H1 (cell line): ENCODE data around the gene KRTCAP2. TPM values are rescaled to one million over a fixed set of nuclear protein-coding genes. Genes with fewer than 3 reads are reported as not detected.

Source experiments
- CTCF ChIA-PET: fragments of 300-600 bp; sonication (Branson Sonifier 250); formaldehyde crosslinking; loops from one replicate; lab custom pipeline; 2021; ENCODE audit not compliant: partially characterized antibody; lab: Charles Lee
- POLR2A ChIA-PET: fragments of 300-600 bp; sonication (Branson Sonifier 250); formaldehyde crosslinking; loops from one replicate; lab custom pipeline; 2021; ENCODE audit warnings: inconsistent platforms; ENCODE audit not compliant: partially characterized antibody; lab: Charles Lee
- DNase-seq, 2 experiments: peaks; one replicate each; pipeline versions ENCODE4 v3.0.0 to v3.0.0-alpha.2; 2010 to 2022; ENCODE audit warnings: low spot score in 2 of 2, low read depth in 1 of 2, mixed read lengths in 1 of 2
- FAIRE-seq: peaks from 2 replicates; lab custom pipeline; 2011; peaks lifted over from hg19 to GRCh38; lab: Jason Lieb, UNC
- H2AFZ ChIP-seq: 2 replicates; pipeline ENCODE4 v1.8.1; 2012; ENCODE audit warnings: low read length, inconsistent platforms
- H2AK5ac ChIP-seq: 2 replicates; pipeline ENCODE4 v1.6.1; 2013; ENCODE audit warnings: low read depth, low read length
- H2BK120ac ChIP-seq: replicated peaks from 2 replicates; pipeline ENCODE3; 2013; ENCODE audit warnings: low read depth, low read length, inconsistent platforms
- H2BK12ac ChIP-seq: 2 replicates; pipeline ENCODE4 v1.6.1; 2013; ENCODE audit warnings: low read depth, low read length
- H2BK15ac ChIP-seq: 2 replicates; pipeline ENCODE4 v1.6.1; 2013; ENCODE audit warnings: low read length
- H2BK20ac ChIP-seq: 2 replicates; pipeline ENCODE4 v1.6.1; 2013; ENCODE audit warnings: low read length
- H2BK5ac ChIP-seq: 2 replicates; pipeline ENCODE4 v1.6.1; 2013; ENCODE audit warnings: low read depth, low read length
- H3K14ac ChIP-seq: 2 replicates; pipeline ENCODE4 v1.6.1; 2013; ENCODE audit warnings: inconsistent platforms; ENCODE audit not compliant: insufficient read length
- H3K18ac ChIP-seq: 2 replicates; pipeline ENCODE4 v1.6.1; 2013; ENCODE audit warnings: low read length; ENCODE audit errors: extremely low read depth
- H3K23ac ChIP-seq: 2 replicates; pipeline ENCODE4 v1.6.1; 2013; ENCODE audit warnings: inconsistent platforms; ENCODE audit not compliant: insufficient read length
- H3K23me2 ChIP-seq: 2 replicates; pipeline ENCODE4 v1.6.1; 2013; ENCODE audit warnings: low read depth, low read length
- H3K27ac ChIP-seq: 2 replicates; pipeline ENCODE4 v1.6.1; 2011; ENCODE audit warnings: low read depth, low read length, inconsistent platforms
- H3K27me3 ChIP-seq, 4 experiments: replicated peaks in 1 of 4; 1 replicate in 1 of 4; 2 replicates in 3 of 4; pipeline versions ENCODE4 v1.6.1 to v1.8.1; 2011 to 2013; ENCODE audit warnings: low read length in 3 of 4, mild to moderate bottlenecking in 3 of 4, inconsistent platforms in 2 of 4, mixed read lengths in 2 of 4, moderate library complexity in 1 of 4; ENCODE audit not compliant: control insufficient read depth in 3 of 4, insufficient read depth in 3 of 4; ENCODE audit errors: extremely low read depth in 1 of 4
- H3K36me3 ChIP-seq, 4 experiments: 2 replicates each; pipeline versions ENCODE4 v1.6.1 to v1.8.1; 2011 to 2013; ENCODE audit warnings: mild to moderate bottlenecking in 4 of 4, low read length in 3 of 4, moderate library complexity in 2 of 4, control low read depth in 1 of 4, inconsistent platforms in 1 of 4; ENCODE audit not compliant: insufficient read depth in 4 of 4, control insufficient read depth in 2 of 4
- H3K4ac ChIP-seq: replicated peaks from 2 replicates; pipeline ENCODE3; 2013; ENCODE audit warnings: low read length, low read depth, mixed read lengths, inconsistent platforms; ENCODE audit not compliant: insufficient read length
- H3K4me1 ChIP-seq, 4 experiments: replicated peaks in 1 of 4; 1 replicate in 1 of 4; 2 replicates in 3 of 4; pipeline versions ENCODE4 v1.6.1 to v1.8.1; 2011 to 2013; ENCODE audit warnings: low read length in 3 of 4, inconsistent platforms in 2 of 4, mixed read lengths in 1 of 4; ENCODE audit not compliant: insufficient read depth in 4 of 4, control insufficient read depth in 3 of 4
- H3K4me2 ChIP-seq, 2 experiments: 2 replicates each; pipeline versions ENCODE4 v1.6.1 to v1.8.1; 2011 to 2013; ENCODE audit warnings: low read depth in 2 of 2, low read length in 2 of 2, control low read depth in 1 of 2, inconsistent platforms in 1 of 2, mild to moderate bottlenecking in 1 of 2; ENCODE audit not compliant: insufficient read depth in 1 of 2
- H3K4me3 ChIP-seq, 4 experiments: fragments of 200-600, 300-600 bp in 1 of 4; sonication (generic), shearing (Covaris generic), sonication (Bioruptor Twin) in 1 of 4; 2 replicates each; pipeline versions ENCODE4 v1.5.1 to v1.8.1; 2011 to 2016; ENCODE audit warnings: low read length in 4 of 4, low read depth in 3 of 4, control low read depth in 2 of 4, inconsistent platforms in 2 of 4, mild to moderate bottlenecking in 2 of 4, mixed read lengths in 1 of 4, moderate library complexity in 1 of 4; ENCODE audit not compliant: insufficient read depth in 2 of 4; ENCODE audit errors: extremely low read depth in 1 of 4
- H3K56ac ChIP-seq: replicated peaks from 2 replicates; pipeline ENCODE3; 2013; ENCODE audit warnings: low read depth, mild to moderate bottlenecking, mixed read lengths, low read length, inconsistent platforms; ENCODE audit not compliant: insufficient read length
- H3K79me1 ChIP-seq: 2 replicates; pipeline ENCODE4 v1.6.1; 2013; ENCODE audit warnings: low read depth, low read length, control low read depth
- H3K79me2 ChIP-seq, 2 experiments: 2 replicates each; pipeline versions ENCODE4 v1.6.1 to v1.8.1; 2012 to 2013; ENCODE audit warnings: low read length in 2 of 2, mild to moderate bottlenecking in 2 of 2, inconsistent platforms in 1 of 2; ENCODE audit not compliant: insufficient read depth in 2 of 2, control insufficient read depth in 1 of 2
- H3K9ac ChIP-seq, 4 experiments: replicated peaks in 1 of 4; 1 replicate in 1 of 4; 2 replicates in 3 of 4; pipeline versions ENCODE4 v1.6.1 to v1.8.1; 2011 to 2013; ENCODE audit warnings: low read depth in 3 of 4, low read length in 3 of 4, control low read depth in 2 of 4, mild to moderate bottlenecking in 2 of 4, moderate library complexity in 2 of 4, inconsistent platforms in 1 of 4; ENCODE audit errors: extremely low read depth in 1 of 4
- H3K9me3 ChIP-seq, 2 experiments: 2 replicates each; pipeline versions ENCODE4 v1.6.1 to v1.8.1; 2012 to 2013; ENCODE audit warnings: mild to moderate bottlenecking in 2 of 2, moderate library complexity in 2 of 2, control low read depth in 1 of 2, inconsistent platforms in 1 of 2, low read depth in 1 of 2, low read length in 1 of 2, mixed read lengths in 1 of 2; ENCODE audit not compliant: insufficient read depth in 2 of 2
- H4K20me1 ChIP-seq, 2 experiments: replicated peaks in 1 of 2; 2 replicates each; pipeline versions ENCODE3 to v1.8.1; 2011 to 2013; ENCODE audit warnings: inconsistent platforms in 2 of 2, low read length in 2 of 2, mild to moderate bottlenecking in 1 of 2; ENCODE audit not compliant: insufficient read depth in 2 of 2, control insufficient read depth in 1 of 2
- H4K5ac ChIP-seq: 2 replicates; pipeline ENCODE4 v1.6.1; 2013; ENCODE audit warnings: low read length, low read depth, mixed read lengths, inconsistent platforms; ENCODE audit not compliant: insufficient read length
- H4K8ac ChIP-seq: 2 replicates; pipeline ENCODE4 v1.8.0; 2013; ENCODE audit warnings: mild to moderate bottlenecking, moderate library complexity, low read length, inconsistent platforms; ENCODE audit not compliant: insufficient read depth; ENCODE audit errors: extremely low read depth
- H4K91ac ChIP-seq: replicated peaks from 2 replicates; pipeline ENCODE3; 2013; ENCODE audit warnings: low read length, mixed read lengths, inconsistent platforms; ENCODE audit not compliant: insufficient read length
- BACH1 ChIP-seq: IDR thresholded peaks from 2 replicates; pipeline ENCODE4 v1.6.1; 2012; ENCODE audit warnings: low read length, improper control_type of control experiment
- EP300 ChIP-seq, 2 experiments: IDR thresholded peaks; 1 replicate in 1 of 2; 2 replicates in 1 of 2; pipeline ENCODE4 v1.6.1; 2011 to 2012; ENCODE audit warnings: low read depth in 2 of 2, low read length in 2 of 2, mild to moderate bottlenecking in 2 of 2, borderline replicate concordance in 1 of 2, inconsistent platforms in 1 of 2, moderate library complexity in 1 of 2
- JUND ChIP-seq: IDR thresholded peaks from 2 replicates; pipeline ENCODE4 v1.6.1; 2011; ENCODE audit warnings: mild to moderate bottlenecking, improper control_type of control experiment, low read length
- POLR2AphosphoS5 ChIP-seq: IDR thresholded peaks from 2 replicates; pipeline ENCODE4 v1.6.1; 2011; ENCODE audit warnings: low read depth, low read length
- TAF7 ChIP-seq: optimal IDR thresholded peaks from 2 replicates; pipeline ENCODE3; 2011; ENCODE audit warnings: low read depth, mild to moderate bottlenecking, inconsistent platforms, low read length, moderate library complexity, borderline replicate concordance
- WGBS, 2 experiments: shearing (Covaris generic) in 1 of 2; methylation state at CpG; one replicate each; pipeline versions ENCODE4 v1.1.6 to v1.1.7; 2013 to 2015; ENCODE audit warnings: low lambda C conversion rate in 2 of 2, mixed read lengths in 2 of 2, inconsistent platforms in 1 of 2, low coverage in 1 of 2, missing lambda C conversion rate in 1 of 2; ENCODE audit not compliant: insufficient replicate concordance in 2 of 2, insufficient coverage in 1 of 2, insufficient read length in 1 of 2; ENCODE audit errors: extremely low coverage in 1 of 2, missing lambda C conversion rate in 1 of 2; 5-methylcytosine and 5-hydroxymethylcytosine counted together
- polyA plus RNA-seq, 7 experiments: library from polyadenylated mRNA; depleted of rRNA in 3 of 7; stranded (reverse) in 5 of 7; unstranded in 2 of 7; fragments of >200 nt in 5 of 7; fragments of 200-250 nt in 2 of 7; gene quantifications; 1 replicate in 5 of 7; 2 replicates in 1 of 7; 4 replicates in 1 of 7; pipeline versions ENCODE4 v1.2.1 to v1.2.3, GENCODE V29; 2011 to 2013; ENCODE audit warnings: missing spikeins in 2 of 7, mixed read lengths in 2 of 7
- total RNA-seq: library from RNA; stranded (reverse); fragmentation: NEBNext Ultra II Directional; extraction: Animal tissue kit (Norgen Biotek cat#: 25700); gene quantifications from 2 replicates; pipeline ENCODE4 v1.2.1, GENCODE V29; 2021
- TF ChIP-seq, protein P1 (sequence below): IDR thresholded peaks from 2 replicates; pipeline ENCODE4 v1.6.1; 2012; ENCODE audit warnings: low read length, inconsistent platforms

The KRTCAP2 gene
- total and polyA plus RNA-seq, 2 of the 8 experiments (the other 6 are each of a cell fraction or from before 2014, with no cell fraction given), result 146 to 317 TPM

DNA sequence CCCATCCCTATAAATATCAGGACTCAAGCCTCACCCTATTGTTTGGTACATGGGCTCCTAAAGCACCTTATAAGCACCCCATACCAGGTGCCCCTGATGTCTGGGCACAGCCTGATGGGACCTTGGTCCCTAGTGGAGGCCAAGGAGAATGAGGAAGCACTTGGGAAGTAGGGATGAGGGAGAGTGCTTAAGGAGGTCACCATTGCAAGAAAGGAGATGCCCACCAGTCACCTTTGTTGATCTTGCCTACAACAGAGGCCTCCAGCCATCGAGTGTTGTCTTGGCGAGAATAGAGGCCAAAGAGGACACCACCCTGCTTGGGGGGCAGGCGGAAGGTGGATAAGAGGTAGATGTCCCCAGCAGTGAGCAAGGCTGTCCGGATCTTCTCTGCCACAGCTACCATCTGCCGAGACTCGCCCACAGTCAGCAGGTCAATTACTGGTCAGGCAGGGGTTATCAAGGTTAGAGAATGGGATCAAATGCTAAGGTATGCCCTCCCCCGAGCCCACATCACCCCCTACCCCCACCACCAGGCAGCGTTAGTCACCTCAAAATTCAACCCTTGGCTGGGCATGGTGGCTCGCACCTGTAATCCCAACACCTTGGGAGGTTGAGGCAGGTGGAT lies 33.0 kb upstream of the KRTCAP2 start:
- Histone ChIP-seq H3K9ac (no peak overlapping the region), H2BK15ac (no peak overlapping the region), H2AFZ (no peak overlapping the region), H4K91ac (no peak overlapping the region), H3K23ac (no peak overlapping the region), H2BK120ac (no peak overlapping the region), H3K4me3 (no peak overlapping the region), H3K9me3 (no peaks in the 10 kb centered on the region), H2BK5ac (no peak overlapping the region), H3K27ac (no peak overlapping the region), H2BK20ac (no peak overlapping the region), H3K4me2 (no peak overlapping the region; a peak in 1 of 4 replicates), H4K20me1 (peaks cover 8 to 17% of the 10 kb centered on the region in 2 experiments), H3K4ac (no peak overlapping the region), H2BK12ac (no peak overlapping the region), H2AK5ac (no peak overlapping the region), H4K5ac (no peak overlapping the region), H3K56ac (no peak overlapping the region), H3K27me3 (peaks cover 0 to 3% (median 0%) of the 10 kb centered on the region in 4 experiments; a peak in 2 of 7 replicates), H3K79me1 (no peaks in the 10 kb centered on the region), H3K18ac (no peak overlapping the region), H3K23me2 (peaks cover 17% of the 10 kb centered on the region), H3K79me2 (no peaks in the 10 kb centered on the region), H3K14ac (no peak overlapping the region), H3K4me1 (peaks cover 3 to 20% (median 12%) of the 10 kb centered on the region in 4 experiments), H4K8ac (no peak overlapping the region), H3K36me3 (peaks cover 10 to 35% (median 23%) of the 10 kb centered on the region in 4 experiments)
- ChIA-PET POLR2A (interaction anchor here (0.9 to 19.4 kb wide), 12 partner anchors 9 to 121 kb away, joined by 3 to 512 read pairs (median 7); partner anchors contain the start of genes ENTREP3, KRTCAP2, SCAMP3 and TRIM46), CTCF (interaction anchor here (0.6 to 5.7 kb wide), 7 partner anchors 8 to 55 kb away, joined by 3 to 62 read pairs (median 16); partner anchors contain the start of gene SCAMP3)
- WGBS, 2 experiments, result 84% methylated on average over 9 of the region's 9 CpGs; no CpG with 5 or more reads in 1 of the 2 experiments
- FAIRE-seq (no peak), DNase-seq (peak in 1 of 2 experiments; percentile 52)
- TF ChIP-seq JUND (no peak), BACH1 (no peak), POLR2AphosphoS5 (peak; percentile 71), TAF7 (peak; percentile 21), EP300 (IDR thresholded peaks at IDR 0.05; ENCODE audit: borderline replicate concordance in 1 of 2, low read depth in 2 of 2, low read length in 2 of 2) (no peak)
- TF ChIP-seq, protein P1, sequence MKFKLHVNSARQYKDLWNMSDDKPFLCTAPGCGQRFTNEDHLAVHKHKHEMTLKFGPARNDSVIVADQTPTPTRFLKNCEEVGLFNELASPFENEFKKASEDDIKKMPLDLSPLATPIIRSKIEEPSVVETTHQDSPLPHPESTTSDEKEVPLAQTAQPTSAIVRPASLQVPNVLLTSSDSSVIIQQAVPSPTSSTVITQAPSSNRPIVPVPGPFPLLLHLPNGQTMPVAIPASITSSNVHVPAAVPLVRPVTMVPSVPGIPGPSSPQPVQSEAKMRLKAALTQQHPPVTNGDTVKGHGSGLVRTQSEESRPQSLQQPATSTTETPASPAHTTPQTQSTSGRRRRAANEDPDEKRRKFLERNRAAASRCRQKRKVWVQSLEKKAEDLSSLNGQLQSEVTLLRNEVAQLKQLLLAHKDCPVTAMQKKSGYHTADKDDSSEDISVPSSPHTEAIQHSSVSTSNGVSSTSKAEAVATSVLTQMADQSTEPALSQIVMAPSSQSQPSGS, result no peak
